Right lobe of liver (tissue), 4 donors: Measurements from ENCODE around the gene SEPTIN2.

Experiments
- POLR2A ChIP-seq: fragments of 450-650 bp; IDR thresholded peaks from one replicate; pipeline ENCODE4 v1.6.1; 2017; ENCODE audit warnings: antibody characterized with exemption, mild to moderate bottlenecking
- TF ChIP-seq, protein P1 (sequence below), 4 donors: fragments of 200-600 bp in 3 of 4; fragments of 450-650 bp in 1 of 4; IDR thresholded peaks; one replicate each; pipeline versions ENCODE4 v1.5.1 to v1.8.0; 2016 to 2022; ENCODE audit warnings: antibody characterized with exemption in 4 of 4, mild to moderate bottlenecking in 2 of 4
- donor health status: DM: no; HTN: no; CAD: no.
- donor health status: DM: no; HTN: no; CAD: no.
- donor health status: DM: no; HTN: yes; CAD: no.

DNA sequence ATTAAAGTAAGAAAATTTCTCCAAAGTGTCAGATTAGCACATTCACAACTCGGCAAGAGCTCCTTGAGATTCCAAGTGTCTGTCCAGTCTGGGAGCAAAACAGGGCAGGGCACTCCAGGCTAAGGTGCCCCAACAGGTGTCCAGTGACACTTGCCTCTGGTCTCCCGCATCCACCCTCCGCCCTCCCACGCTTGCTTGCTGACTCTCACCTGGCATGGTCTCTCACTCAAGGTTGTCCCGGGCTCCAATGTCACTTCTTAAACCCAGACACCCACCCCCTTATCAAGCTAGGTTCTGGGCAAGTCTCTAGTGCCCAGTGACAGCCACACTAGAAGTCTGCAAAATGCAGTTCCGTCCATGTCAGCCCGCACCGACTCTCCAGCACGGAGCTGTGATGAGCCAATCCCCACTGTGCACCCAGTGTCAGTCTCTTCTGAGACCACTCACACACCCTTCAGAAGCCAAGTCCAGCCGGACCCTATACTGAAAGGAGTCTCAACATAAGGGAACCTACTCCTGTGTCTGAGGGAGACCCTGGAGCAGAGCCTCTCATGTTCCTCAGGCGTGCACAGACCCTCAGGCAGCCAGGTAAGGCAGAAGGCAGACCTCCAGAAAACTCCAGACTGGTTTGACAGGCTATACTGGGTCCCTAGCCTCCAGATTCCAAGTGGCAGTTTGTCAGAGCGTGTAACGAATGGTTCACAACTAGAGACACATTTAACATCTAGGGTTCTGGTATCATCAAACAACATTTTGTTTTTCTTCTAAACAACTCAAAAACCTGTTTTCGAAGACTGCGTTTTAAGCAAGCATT, 45.8 kb upstream of the SEPTIN2 start:
- TF ChIP-seq, protein P1, sequence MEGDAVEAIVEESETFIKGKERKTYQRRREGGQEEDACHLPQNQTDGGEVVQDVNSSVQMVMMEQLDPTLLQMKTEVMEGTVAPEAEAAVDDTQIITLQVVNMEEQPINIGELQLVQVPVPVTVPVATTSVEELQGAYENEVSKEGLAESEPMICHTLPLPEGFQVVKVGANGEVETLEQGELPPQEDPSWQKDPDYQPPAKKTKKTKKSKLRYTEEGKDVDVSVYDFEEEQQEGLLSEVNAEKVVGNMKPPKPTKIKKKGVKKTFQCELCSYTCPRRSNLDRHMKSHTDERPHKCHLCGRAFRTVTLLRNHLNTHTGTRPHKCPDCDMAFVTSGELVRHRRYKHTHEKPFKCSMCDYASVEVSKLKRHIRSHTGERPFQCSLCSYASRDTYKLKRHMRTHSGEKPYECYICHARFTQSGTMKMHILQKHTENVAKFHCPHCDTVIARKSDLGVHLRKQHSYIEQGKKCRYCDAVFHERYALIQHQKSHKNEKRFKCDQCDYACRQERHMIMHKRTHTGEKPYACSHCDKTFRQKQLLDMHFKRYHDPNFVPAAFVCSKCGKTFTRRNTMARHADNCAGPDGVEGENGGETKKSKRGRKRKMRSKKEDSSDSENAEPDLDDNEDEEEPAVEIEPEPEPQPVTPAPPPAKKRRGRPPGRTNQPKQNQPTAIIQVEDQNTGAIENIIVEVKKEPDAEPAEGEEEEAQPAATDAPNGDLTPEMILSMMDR (IDR thresholded peaks at IDR 0.05): no peak
- no peak for TF ChIP-seq POLR2A
